SK-N-DZ (cell line): ENCODE measurements around the gene MAN1C1.

ENCODE experiments used
- DNase-seq: peaks from one replicate; pipeline ENCODE4 v3.0.0-alpha.2; 2015; ENCODE audit warnings: low spot score

Gene MAN1C1

DNA sequence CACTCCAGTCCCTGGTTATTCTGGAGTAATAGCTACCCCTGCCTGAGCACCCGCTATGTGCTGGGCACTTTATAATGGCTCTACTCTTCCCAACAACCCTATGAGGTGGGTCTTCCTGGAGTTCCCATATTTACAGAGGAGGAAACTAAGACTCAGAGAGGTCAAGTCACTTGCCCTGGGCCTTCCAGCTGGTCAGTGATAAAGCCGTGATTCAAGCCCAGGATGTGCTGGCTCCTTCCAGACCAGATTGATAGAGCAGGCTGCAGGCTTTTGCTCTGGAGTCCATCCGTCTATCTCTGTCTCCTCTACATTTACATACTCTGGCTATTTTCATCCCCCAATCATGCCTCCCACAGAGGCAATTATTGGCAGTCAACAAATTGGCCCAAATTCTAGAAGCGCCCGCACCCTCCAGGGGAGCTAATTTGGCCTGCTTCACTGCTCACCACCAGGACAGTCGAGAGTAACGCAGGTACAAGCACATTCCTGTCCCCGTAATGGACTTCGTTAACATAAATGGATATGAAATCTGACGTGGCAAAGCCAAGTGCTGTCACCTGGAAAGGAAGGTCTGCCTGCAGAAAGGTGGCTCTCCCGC lies 143.6 kb downstream of the MAN1C1 start:
- no peak for DNase-seq

DNA sequence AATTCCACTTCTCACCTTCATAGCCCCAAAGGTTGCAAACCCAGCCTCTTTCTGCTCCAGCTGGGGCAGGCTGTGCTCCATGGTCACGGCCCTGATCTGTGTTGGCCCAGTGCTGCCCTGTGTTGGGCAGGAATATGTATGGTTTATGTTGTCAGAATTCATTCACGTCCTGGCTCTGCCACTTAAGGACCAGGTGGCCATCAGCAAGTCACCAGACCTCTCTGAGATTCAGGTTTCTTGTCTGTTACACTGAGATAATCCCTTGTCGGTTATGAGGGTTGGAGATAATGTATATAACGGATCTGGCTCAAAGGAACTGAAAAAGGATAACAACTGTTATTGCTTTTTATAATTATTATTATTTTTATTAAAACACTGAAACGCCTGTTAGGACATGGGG lies 144.3 kb downstream of the MAN1C1 start:
- DNase-seq, result peak; percentile 42

DNA sequence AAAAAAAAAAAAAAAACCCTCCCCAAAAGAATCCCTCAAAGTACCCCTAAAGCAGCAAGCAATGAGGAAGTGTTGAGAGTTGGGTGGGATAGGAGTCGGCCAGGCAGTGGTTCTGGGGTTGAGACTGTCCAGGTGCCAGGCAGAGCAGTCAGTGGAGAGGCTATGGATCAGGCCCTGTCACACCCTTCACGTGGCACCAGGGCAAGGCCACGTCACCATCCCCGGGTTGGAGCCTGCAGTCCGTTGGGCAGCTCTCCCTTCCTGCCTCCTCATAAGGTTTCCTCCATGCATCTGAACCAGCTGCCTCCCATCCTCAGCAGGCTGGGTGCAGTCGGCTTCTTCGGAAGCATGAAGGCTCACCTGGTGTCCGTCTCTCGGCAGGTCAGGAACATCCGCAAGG lies 146.9 kb downstream of the MAN1C1 start:
- DNase-seq, result no peak

DNA sequence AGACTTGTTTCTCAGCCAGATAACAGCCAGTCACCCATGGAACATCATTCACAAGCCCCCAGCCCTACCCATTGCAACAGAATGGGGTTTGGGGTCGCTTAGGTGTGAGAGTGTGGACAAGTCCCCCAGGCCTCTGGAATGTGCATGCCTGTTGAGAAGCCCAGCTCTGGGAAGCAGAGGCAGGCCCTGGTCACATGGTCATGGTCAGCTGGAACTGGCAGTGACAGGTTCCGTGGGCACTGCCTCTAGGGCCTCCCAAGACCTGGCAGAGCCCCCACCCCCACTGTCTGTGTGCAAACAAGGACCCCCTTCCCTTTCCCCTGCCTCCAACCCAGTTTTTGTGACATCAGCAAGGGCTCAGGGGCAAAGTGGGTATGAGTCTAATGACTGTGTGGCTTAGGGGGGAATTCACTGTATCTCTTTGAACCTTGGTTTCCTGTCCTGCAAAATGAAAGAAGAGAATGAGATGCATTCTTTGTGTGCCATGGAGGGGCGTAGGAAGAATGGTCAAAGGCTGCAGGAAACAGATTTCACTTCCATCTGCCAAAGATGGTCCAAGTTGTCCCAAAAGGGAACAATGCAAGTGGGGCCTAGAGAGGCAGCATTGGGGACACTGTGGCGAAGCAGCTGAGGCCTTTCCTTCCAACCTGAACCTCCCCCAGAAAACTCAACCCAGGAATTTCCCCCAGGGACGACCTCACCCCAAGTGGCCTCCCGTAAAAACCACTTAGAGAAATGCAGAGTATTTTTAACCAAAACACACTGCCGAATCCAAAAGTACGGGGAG lies 148.7 kb downstream of the MAN1C1 start:
- no peak for DNase-seq

DNA sequence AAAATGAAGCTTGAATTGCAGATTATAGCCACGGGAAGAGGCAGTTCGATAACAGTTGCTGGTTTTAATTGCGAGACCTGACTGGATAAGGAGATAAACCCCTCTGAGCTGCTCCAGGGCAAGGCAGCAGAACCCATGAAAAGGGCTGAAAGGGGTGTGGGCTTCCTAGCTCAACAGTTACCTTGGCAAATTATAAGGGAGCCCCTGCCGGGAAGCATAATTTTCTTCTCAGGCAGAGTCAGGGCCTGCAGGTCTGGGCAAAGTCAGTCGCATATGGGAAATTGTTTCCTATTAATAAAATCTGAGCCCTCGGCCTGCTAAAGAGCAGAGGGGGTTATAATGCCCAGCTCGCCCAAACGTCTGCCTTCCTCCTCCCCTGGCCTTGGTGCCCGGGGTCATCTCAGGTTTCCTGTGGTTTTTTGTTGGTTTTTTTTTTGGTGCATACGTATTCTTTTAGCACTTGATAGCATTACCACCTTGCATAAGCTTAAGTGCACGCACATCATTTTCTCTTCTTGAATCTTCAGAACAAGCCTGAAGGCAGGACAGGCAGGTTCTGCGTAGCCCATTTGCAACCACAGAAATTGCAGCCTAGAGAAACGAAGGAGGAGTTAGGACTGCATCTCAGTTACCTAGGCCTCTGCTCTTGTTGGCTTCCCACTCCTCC lies 149.5 kb downstream of the MAN1C1 start:
- DNase-seq, result no peak

DNA sequence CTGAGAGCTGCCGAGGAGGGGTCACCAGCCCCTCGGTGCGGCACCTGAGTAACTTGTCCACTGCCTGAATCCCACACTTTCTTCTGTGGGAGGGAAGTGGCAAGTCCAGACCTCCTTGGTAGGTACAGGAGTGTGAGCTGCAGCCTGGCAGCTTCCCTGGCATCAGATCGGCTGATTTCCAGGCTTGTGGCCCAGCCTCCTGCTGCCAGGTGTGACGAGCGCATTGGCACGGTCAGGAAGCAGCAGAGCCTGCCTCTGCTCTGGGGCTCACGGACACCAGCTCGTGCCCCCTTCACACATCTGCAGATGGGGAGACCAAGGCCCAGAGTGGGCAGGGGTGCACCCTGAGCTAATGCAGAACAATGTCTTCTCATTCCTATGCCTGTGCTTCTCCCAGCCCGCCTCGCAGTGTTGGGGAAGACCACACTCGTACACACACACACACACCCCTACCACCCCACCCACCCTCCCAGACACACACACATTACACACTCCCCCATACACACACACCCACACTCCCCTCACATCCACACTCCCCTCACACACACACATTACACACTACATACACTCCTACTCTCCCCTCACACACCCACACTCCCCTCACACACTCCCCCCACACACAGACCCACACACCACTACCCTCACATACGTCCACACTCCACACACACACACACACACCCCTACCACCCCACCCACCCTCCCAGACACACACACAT lies 150.3 kb downstream of the MAN1C1 start:
- no peak for DNase-seq

DNA sequence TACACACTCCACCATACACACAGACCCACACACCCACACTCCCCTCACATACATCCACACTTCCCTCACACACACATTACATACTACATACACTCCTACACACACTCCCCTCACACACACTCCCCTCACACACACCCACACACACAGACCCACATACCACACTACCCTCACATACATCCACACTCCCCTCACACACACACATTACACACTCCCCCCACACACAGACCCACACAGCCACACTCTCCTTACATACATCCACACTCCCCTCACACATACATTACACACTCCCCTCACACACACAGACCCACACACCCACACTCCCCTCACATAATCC lies 150.8 kb downstream of the MAN1C1 start:
- no peak for DNase-seq

DNA sequence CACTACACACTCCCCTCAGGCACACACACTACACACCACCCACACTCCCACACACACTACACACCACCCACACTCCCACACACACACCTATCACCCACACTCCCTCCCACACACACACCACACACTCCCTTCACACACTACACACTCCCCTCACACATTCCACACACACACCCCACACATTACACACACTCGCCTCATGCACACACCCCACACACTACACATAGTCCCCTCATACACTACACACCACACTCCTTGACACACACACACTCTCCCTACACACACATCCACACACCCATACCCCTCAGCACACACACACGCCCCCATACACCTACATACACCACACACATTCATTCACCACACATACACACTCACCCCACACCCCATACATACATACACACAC lies 152.4 kb downstream of the MAN1C1 start:
- DNase-seq, result no peak

DNA sequence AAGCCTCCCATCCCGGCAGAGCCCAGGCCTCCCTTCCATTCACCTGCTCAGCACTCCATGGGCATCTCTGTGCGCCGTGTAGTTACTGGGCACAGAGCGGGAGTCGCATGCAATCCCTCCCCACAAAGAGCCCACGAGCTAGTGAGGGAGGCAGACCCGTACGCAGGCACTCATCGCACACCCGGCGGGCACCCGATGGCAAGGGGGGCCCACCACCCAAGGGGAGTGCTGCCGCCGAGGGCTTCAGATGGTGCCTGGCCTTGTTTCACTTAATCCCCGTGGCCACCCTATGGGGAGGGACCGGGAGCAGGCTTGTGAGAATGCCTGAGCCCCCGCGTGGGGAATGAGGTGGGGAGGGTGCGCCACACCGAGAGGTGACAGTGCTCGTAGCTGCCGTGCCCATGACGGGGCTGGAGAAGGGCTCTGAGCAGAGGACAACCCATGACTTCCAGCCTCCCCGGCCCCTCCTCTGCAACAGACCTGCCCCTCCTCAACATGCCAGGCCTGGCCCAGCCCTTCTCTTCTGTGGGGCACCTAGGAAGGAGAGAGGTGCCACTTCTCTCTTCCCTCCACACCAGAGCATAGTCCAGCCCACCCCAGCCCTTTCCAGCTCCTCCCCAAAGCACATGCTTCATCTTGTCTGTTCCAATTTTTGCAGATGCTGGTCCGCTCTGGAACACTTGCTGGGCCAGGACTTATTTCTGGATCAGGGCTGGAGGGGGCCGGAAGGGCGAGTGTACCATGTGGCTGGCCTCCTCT lies 153.2 kb downstream of the MAN1C1 start:
- DNase-seq, result no peak

DNA sequence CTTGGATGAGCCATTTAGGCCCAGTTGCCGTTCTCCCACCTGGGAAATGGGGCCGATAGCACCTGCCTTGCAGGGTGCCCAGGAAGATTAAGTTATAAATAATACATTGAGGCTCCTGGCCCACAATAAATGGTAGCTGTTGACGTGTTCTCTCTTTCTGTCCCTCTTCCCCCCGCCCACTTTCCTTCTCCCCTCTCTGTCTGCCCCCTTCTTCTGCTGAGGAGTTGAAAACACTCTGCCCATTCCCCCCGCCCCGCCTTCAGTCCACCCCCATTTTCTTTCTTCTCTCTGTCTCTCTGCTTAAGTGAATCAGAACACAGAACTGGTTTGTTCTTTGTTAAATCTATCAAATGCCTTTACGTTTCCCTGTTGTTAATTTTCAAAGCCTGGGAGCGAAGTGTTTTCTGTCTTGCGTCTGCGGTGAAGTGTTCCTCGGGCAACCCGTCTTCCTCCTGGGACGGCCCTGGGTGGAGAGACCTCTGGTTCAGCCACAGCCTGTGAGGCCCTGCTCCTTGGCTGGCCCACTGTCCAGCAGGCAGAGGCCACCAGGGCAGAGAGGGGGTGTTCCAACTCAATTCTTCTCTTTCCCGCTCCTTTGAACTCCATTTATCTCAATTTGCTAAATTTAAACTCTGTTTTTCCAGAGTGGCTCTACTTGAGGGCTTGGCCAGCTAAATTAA lies 154.1 kb downstream of the MAN1C1 start:
- DNase-seq, result no peak

DNA sequence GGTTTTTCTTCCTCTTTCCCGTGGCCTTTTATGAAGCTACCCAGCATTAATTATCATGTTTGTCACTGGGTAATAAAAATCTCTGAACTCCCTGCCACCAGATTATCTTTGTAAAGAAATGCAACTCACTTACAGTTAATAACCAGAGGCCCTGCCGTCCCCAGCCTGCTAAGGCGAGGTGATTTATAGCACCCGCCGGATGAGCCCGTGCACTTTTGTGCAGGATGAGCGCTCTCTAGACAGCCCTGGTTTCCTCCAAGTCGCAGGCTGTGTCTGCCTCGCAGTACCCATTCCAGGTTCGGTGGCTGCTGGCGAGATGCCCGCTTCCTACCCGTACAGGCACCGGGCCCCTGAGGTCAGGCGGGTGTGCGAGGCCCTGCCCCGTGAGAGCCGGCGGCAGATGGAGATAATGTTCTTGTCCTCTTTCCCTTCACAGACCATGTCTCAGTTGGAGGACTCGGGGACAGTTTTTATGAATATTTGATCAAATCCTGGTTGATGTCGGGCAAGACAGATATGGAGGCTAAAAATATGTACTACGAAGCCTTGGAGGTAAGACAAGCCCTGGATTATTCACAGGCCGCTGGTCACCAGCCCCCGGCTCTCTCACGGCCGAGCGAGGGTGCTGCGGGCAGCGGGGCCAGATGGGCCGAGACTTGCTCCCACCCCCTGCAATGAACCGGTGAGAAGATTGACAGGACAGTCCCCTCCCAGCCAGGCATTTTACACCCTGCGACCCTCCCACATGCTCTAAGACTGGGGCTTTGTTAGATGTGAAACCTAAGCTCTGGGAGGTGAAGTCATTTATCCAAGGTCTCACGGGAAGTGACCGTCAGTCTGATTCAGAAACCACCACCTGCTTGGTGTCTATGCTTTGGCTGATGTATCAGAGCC lies 154.9 kb downstream of the MAN1C1 start:
- DNase-seq, result peak; percentile 58

DNA sequence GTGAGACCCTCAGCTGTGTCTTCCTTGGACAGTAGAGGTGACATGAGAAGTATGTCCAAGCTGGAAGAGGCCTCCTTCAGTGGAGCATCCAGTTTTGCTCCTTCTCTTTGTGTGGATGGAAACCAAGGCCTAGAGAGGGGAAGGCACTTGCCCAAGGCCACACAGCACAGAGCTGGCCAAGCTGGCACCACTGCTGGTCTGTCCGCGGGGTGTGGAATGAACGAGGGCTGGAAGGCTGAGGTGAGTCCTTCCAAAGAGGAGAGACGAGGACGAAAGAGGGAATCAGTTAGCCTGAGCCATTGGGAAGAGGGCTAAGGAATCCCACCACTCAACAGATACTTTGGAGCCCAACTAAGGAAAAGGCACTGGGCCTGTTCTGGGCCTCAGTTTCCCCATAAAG lies 155.6 kb downstream of the MAN1C1 start:
- no peak for DNase-seq

DNA sequence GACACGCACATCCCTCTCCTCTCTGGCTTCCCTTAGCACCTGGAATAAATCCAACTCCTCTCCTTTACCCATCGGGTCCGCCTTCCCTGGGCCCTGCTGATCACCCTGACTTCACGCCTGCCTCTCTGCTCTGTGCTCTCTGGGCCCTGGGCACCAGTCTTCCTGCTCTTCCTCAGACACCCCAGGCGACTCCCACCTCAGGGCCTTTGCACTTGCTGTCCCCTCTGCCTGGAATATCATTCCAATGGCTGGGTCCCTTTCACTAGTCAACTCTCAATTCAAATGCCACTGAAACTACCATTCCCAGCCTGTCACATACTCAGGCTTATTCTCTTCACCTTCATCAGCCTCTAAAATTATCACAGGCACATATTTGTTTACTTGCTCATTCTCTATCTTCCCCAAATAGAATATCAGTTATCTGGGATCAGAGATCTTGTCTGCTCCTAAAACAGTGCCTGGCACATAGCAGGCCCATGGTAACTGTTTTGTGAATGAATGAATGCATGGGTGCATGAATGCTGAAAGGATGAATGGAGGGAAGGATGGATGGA lies 156.2 kb downstream of the MAN1C1 start:
- no peak for DNase-seq

DNA sequence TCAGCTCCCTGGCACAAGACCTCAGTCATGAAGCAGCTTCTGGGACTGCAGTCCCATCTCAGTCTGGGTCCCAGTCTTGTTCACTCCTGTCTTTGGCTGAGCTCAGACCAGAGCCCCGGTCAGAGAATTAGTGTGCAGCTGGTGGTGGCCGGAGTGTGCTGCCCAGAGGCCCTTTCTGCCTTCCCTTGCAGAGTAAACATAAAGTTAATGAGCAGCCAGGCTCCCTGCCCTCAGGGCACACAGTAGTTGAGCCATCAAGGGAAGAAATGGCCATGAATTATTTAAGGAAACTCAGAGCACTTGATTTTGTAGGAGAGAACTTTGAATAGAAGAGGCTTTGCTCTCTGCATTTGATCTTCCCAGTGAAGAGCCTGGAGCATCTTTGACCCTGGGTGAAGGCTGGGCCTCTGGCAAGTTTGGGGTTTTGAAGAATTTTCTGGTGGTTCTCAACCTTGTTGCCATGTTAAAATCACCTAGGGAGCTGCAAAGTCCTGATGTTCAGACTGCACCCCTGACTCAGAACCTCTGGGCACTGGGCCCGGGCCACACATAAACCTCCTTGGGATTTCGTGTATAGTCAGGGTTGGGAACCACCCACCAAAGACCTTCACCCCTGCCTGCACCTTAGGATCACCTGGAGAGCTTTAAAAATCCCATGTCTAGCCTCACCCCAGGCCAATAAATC lies 157.0 kb downstream of the MAN1C1 start:
- DNase-seq, result no peak

DNA sequence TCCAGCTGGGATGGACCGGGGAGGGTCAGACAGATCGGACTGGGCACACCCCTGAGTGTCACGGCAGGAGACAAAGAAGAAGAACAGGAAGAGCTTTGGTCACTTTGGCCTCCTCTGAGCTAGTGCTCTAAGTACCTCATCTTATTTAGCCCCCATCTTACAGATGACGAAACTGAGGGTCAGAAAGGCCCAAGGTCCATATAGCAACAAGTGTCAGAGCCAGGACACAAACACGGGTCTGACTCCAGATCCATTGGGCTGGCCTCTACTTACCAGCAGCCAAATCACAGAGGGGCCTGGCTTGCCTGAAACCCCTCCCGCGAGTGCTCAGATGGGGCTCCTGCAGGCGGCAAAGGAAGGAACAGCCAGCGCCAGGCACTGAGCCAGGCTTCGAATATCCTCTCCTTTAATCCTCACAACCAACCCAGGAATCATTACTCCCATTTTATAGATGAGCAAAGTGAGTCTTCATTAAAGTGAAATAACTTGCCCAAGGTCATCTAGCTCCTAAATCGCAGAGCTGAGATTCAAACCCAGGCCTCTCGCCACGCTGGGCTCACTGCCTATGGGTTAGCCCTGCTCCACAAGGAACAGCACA lies 157.7 kb downstream of the MAN1C1 start:
- no peak for DNase-seq

DNA sequence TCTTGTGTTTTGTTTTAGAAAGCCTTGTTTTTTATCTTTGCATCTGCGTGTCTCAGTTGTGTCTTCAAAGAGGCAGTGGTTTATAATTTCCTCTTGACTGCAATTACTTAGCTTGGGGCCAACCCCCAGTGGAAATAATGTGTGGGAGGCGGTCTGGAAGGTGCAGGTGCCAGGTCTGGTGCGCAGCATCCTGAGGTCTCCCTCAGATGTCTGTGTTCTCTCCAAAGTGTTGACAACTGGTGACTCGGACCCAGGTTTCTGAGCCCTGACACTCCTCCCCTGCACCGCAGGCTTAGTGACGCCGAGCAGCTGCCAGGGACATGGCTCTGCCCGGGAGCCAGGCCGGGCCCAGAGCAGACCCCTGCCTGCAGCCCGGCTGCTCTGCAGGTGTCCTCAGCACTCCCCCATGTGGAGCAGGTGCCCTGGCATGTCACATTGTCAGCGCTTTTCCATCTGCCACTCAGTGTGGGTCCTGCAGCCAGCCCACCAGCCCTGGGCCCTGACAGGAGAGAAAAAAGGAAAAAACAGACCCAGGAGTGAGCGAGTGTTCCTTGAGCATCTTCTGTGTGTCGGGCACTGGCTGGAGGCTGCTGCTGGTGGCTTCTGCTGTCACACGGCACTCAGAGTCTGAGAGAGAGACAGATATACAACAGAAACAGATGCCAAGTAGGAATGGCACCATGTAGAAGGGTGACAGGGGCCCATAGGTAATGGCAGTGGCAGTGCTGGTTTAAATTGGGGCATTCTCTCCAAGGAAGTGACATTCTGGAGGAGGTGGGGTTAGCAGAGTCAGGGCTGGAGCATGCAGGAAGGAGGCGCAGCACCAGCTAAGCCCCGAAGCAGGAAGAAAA lies 158.6 kb downstream of the MAN1C1 start:
- DNase-seq, result peak; percentile 95

DNA sequence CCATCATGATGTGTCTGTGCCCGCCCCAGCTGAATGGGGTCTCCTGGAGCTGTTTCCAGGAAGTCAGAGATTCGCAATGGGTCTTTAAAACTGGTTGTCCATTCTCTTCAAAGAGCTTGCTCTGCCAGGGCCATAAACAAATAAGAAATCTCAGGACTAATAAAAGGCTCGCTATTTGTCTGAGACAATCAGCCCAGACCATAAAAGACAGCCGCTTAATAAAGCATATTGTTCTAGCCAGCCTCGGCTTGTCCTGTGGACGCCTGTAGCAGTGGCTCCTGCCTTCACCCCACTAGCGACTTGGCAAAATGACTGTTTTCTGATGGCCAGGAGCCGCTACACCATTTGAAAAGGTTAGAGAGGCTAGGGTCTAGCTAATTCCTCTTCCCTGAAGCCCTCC lies 162.8 kb downstream of the MAN1C1 start:
- DNase-seq, result no peak

DNA sequence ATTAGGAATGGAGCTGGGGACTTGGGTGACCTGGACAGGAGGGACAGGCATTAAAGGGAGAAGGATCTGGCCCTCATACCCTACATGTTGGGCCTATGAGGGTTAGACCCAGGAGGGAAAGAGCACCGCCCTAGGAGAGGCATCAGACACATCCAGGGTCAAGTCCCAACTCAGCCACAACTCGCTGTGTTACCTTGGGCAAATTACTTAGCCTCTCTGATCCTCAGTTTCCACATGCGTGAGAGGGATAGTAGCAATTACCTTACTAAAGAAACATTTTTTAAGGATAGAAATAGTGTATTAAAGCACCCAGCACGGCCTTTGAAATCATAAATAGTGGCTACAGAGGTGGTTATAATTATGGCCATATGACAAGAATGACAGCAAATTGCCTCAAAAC lies 163.3 kb downstream of the MAN1C1 start:
- no peak for DNase-seq
